ENCODE results near the gene RGP1.

The RGP1 gene

DNA sequence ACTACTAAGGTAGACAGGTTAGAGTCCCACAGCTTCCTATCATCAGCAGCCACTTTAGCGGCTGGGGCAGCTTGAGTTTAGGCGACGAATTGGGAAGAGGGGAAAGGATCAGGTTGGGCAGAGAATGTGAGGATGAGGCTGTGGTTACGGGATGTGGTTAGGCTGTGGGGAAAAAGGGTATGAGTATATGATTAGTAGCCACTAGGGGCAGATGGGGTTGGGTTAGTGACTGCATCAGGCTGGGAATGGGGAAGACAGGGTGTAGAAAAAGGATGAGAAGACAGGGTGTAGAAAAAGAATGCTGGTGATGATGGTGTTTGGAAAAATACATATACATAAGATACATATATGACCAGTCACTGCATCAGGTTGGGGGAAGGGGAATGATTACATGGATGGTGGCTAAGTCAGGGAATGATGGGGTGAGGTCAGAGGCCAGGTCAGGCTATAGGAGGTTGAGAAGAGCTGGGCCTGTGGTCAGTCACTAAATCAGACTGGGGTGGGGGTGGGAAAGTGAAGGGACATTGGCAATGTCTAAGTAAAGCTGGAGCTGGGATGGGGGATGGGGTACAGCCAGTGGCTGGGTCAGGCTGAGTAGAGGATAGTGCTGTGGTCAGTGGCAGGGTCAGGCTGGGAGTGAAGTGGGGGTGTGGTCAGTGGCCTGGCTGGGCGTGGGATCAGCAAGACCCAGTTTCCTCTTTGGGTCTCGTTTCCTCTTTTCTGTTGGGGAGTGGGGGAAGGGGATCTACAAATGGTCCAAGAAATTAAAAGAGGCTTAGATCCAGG is 19.2 kb upstream of the RGP1 start:
- Histone ChIP-seq H3K36me3 (ENCODE audit: insufficient read depth, insufficient read length, low read length) (peaks cover 33% of the 10 kb centered on the region), H3K4me3 (ENCODE audit: insufficient read length, low read depth) (no peak overlapping the region), H3K9ac (ENCODE audit: insufficient read length, low read depth) (no peak overlapping the region), H3K27me3 (ENCODE audit: insufficient read depth, insufficient read length) (no peaks in the 10 kb centered on the region), H3K4me1 (ENCODE audit: insufficient read depth, insufficient read length) (peaks cover 15% of the 10 kb centered on the region), H3K9me3 (ENCODE audit: insufficient read depth, low read length) (no peaks in the 10 kb centered on the region)
- TF ChIP-seq YY1 (IDR thresholded peaks at IDR 0.05; ENCODE audit: insufficient read depth, insufficient read length) (no peak), SUZ12 (IDR thresholded peaks at IDR 0.05; ENCODE audit: extremely low read depth, insufficient read depth, insufficient read length) (no peak), ZNF274 (IDR thresholded peaks at IDR 0.05; ENCODE audit: low read depth, low read length) (no peak)
- peak; percentile 58 for DNase-seq (ENCODE audit: low read depth, low spot score)

GRCh38 chr9:35730486-35730854 is 18.6 kb upstream of the RGP1 start:
- H3K4me1 ChIP-seq (ENCODE audit: insufficient read depth, insufficient read length): peaks cover 15% of the 10 kb centered on the region

DNA sequence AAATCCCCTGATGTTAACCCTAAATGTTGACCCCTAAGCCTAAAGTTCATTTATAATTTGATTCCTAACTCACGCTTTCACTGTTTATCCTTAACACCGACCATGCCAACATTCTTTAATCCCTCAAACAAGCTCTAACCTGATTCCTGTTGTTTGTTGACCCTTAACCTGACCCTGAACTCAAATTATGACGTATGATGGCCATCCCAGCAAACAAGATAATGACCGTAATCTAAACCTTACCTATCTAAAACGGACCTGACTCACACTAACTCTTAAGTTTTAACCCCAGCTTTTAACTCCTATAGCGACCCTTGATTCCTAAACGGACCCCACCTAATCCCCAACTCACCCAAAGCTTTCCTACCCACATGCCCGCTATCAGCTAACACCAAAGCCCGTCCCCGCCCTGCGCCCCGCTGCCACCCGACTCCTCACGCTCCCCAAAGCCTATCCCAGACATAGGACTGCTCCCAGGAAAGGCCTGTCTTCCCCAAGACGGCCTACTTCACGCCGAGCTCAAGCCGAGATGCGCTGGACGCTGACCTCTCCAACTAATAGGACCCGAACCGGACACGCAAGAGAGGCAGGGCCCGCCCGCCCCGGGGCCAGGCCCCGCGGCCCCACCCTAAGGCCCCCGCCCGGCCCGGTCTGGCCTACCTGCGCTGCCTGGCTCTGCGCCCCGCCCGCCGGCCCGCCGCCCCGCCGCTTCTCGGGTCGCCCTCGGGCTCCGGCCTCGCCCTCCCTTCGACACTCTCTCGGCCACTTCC is 17.5 kb upstream of the RGP1 start:
- Histone ChIP-seq H3K9ac (ENCODE audit: insufficient read length, low read depth) (peak overlapping the region; percentile 91), H3K4me1 (ENCODE audit: insufficient read depth, insufficient read length) (peaks cover 17% of the 10 kb centered on the region), H3K4me3 (ENCODE audit: insufficient read length, low read depth) (peak overlapping the region; percentile 92), H3K36me3 (ENCODE audit: insufficient read depth, insufficient read length, low read length) (peaks cover 34% of the 10 kb centered on the region), H3K27me3 (ENCODE audit: insufficient read depth, insufficient read length) (no peaks in the 10 kb centered on the region), H3K9me3 (ENCODE audit: insufficient read depth, low read length) (no peaks in the 10 kb centered on the region)
- TF ChIP-seq ZNF274 (IDR thresholded peaks at IDR 0.05; ENCODE audit: low read depth, low read length) (no peak), YY1 (IDR thresholded peaks at IDR 0.05; ENCODE audit: insufficient read depth, insufficient read length) (no peak), SUZ12 (IDR thresholded peaks at IDR 0.05; ENCODE audit: extremely low read depth, insufficient read depth, insufficient read length) (no peak)
- no peak for DNase-seq (ENCODE audit: low read depth, low spot score)

More at GRCh38 chr9:35730486-35730854, 18.6 kb upstream of the RGP1 start:
- Histone ChIP-seq H3K27me3 (ENCODE audit: insufficient read depth, insufficient read length) (no peaks in the 10 kb centered on the region), H3K9ac (ENCODE audit: insufficient read length, low read depth) (peak overlapping the region; percentile 91), H3K4me3 (ENCODE audit: insufficient read length, low read depth) (peak overlapping the region; percentile 92), H3K9me3 (ENCODE audit: insufficient read depth, low read length) (no peaks in the 10 kb centered on the region), H3K36me3 (ENCODE audit: insufficient read depth, insufficient read length, low read length) (peaks cover 33% of the 10 kb centered on the region)
- TF ChIP-seq SUZ12 (IDR thresholded peaks at IDR 0.05; ENCODE audit: extremely low read depth, insufficient read depth, insufficient read length) (no peak), ZNF274 (IDR thresholded peaks at IDR 0.05; ENCODE audit: low read depth, low read length) (no peak), YY1 (IDR thresholded peaks at IDR 0.05; ENCODE audit: insufficient read depth, insufficient read length) (no peak)
- no peak for DNase-seq (ENCODE audit: low read depth, low spot score)

DNA sequence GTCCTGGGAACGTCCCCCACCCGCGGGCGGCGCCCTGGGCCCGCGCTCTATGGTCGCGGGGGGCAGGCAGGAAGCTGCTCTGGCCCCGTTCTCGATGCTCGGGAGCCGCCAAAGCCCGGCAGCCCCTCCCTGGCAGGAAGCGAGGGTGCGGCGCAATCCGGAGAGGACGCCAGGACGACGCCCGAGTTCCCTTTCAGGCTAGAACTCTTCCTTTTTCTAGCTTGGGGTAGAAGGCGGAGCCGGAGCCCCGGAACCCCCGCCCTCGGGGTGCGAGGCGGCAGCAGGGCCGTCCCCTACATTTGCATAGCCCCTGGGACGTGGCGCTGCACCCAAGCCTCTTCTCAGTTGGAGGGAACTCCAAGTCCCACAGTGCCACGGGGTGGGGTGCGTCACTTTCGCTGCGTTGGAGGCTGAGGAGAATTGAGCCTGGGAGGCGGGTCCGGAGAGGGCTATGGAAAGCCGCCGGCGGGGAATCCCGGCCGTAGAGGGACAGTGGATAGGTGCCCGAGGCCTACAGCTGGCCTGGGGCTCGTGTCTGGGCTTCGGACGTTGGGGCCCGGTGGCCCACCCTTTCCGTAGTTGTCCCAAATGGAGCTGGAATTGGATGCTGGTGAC is 16.8 kb upstream of the RGP1 start, which contains the start of the genes CREB3 and TLN1:
TSS of gene CREB3 (plus strand) at position 482 of the 615 bp plus-strand sequence. CDS start at position 589, 107 bp downstream.
TSS of gene TLN1 (minus strand) at position 11 of the 615 bp plus-strand sequence. CDS start 6,501 bp downstream, outside the sequence.
- Histone ChIP-seq H3K9ac (ENCODE audit: insufficient read length, low read depth) (peak within 1 kb of the TSS; percentile 92), H3K27me3 (ENCODE audit: insufficient read depth, insufficient read length) (no peaks in the 10 kb centered on the region), H3K9me3 (ENCODE audit: insufficient read depth, low read length) (no peaks in the 10 kb centered on the region), H3K36me3 (ENCODE audit: insufficient read depth, insufficient read length, low read length) (peaks cover 36% of the 10 kb centered on the region), H3K4me1 (ENCODE audit: insufficient read depth, insufficient read length) (peaks cover 16% of the 10 kb centered on the region), H3K4me3 (ENCODE audit: insufficient read length, low read depth) (peak within 1 kb of the TSS; percentile 92)
- peak; percentile 96 for DNase-seq (ENCODE audit: low read depth, low spot score)
- no peak for TF ChIP-seq ZNF274 (IDR thresholded peaks at IDR 0.05; ENCODE audit: low read depth, low read length)
- TF ChIP-seq YY1 (IDR thresholded peaks at IDR 0.05; ENCODE audit: insufficient read depth, insufficient read length): no peak
- TF ChIP-seq SUZ12 (IDR thresholded peaks at IDR 0.05; ENCODE audit: extremely low read depth, insufficient read depth, insufficient read length): no peak

DNA sequence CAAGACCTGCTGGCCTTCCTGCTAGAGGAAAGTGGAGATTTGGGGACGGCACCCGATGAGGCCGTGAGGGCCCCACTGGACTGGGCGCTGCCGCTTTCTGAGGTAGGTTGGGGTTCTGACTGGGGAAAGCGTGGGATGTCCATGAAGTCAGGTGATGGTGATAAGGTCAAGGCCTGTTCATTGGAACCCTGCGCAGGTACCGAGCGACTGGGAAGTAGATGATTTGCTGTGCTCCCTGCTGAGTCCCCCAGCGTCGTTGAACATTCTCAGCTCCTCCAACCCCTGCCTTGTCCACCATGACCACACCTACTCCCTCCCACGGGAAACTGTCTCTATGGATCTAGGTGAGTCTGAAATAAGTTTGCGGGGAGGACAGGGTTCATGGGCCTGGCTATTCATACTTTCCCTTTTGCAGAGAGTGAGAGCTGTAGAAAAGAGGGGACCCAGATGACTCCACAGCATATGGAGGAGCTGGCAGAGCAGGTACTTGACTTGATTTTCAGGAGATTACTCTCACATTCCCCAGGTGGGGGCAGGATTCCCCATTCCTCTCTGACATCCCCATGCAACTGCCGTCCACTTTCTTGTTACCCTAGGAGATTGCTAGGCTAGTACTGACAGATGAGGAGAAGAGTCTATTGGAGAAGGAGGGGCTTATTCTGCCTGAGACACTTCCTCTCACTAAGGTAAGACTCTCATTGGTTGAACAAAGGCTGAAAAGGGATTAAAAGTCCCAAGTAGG is 16.1 kb upstream of the RGP1 start:
- Histone ChIP-seq H3K36me3 (ENCODE audit: insufficient read depth, insufficient read length, low read length) (peaks cover 43% of the 10 kb centered on the region), H3K4me1 (ENCODE audit: insufficient read depth, insufficient read length) (peaks cover 10% of the 10 kb centered on the region), H3K9me3 (ENCODE audit: insufficient read depth, low read length) (no peaks in the 10 kb centered on the region), H3K4me3 (ENCODE audit: insufficient read length, low read depth) (peak overlapping the region; percentile 92), H3K9ac (ENCODE audit: insufficient read length, low read depth) (peak overlapping the region; percentile 92), H3K27me3 (ENCODE audit: insufficient read depth, insufficient read length) (no peaks in the 10 kb centered on the region)
- TF ChIP-seq YY1 (IDR thresholded peaks at IDR 0.05; ENCODE audit: insufficient read depth, insufficient read length): no peak
- TF ChIP-seq ZNF274 (IDR thresholded peaks at IDR 0.05; ENCODE audit: low read depth, low read length): no peak
- TF ChIP-seq SUZ12 (IDR thresholded peaks at IDR 0.05; ENCODE audit: extremely low read depth, insufficient read depth, insufficient read length): no peak
- DNase-seq (ENCODE audit: low read depth, low spot score): peak; percentile 69

DNA sequence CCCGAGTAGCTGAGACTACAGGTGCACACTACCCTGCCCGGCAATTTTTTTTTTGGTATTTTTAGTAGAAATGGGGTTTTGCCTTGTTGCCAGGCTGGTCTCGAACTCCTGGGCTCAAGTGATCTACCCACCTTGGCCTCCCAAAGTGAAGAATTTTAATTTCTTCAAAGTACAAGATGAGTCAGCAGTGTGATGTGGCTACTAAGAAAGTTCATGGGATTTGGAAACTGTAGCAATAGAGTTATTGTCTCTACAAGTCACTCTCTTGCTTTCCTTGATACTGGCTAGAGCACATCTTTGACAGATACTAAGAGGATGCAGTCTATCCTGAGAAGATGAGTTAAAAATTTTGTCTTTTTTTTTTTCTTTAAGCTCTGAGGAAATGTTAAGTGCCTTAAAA is 15.0 kb upstream of the RGP1 start:
- DNase-seq (ENCODE audit: low read depth, low spot score): no peak
- H3K9ac ChIP-seq (ENCODE audit: insufficient read length, low read depth): no peak overlapping the region

More for the DNA sequence above, 15.0 kb upstream of the RGP1 start:
- Histone ChIP-seq H3K27me3 (ENCODE audit: insufficient read depth, insufficient read length) (no peaks in the 10 kb centered on the region), H3K4me3 (ENCODE audit: insufficient read length, low read depth) (no peak overlapping the region), H3K36me3 (ENCODE audit: insufficient read depth, insufficient read length, low read length) (peaks cover 54% of the 10 kb centered on the region), H3K9me3 (ENCODE audit: insufficient read depth, low read length) (no peaks in the 10 kb centered on the region), H3K4me1 (ENCODE audit: insufficient read depth, insufficient read length) (peaks cover 10% of the 10 kb centered on the region)
- no peak for TF ChIP-seq SUZ12 (IDR thresholded peaks at IDR 0.05; ENCODE audit: extremely low read depth, insufficient read depth, insufficient read length)
